ENCODE results near the gene KRTAP4-4.
"Not testable (repeated sequence)": the region's sequence is repeated elsewhere in the genome, so short reads cannot be mapped to it uniquely, and the experiment has no call there.

Gene KRTAP4-4

DNA sequence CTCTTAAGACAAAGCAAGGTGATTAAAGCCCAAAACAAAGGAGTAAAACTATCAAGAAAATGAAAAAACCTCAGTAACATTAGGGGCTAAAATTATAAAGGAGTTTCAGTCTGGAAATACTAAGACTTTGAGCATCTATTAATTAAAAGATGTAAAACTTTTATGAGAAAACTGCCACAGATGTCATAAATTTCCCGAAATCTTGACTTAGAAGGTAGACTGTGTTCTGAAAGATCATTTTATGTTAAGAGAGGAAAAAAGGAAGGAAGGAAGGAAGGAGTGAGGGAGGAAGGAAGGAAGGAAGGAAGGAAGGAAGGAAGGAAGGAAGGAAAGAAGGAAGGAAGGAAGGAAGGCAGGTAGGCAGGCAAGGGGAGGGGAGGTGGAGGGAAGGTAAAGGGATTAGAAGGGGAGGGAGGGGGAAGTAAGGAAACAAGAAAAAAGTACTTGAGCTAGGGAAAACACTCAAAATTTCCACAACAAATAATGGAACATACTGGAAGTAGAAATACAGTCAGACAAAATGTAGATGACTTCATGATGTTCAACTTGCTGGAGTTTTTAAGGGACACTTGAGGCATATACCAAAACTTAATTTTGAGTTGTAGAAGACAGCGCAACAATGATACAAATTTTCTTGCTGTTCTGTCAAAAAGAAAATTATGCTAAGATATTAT is 12.9 kb downstream of the KRTAP4-4 start:
- no peak for DNase-seq

DNA sequence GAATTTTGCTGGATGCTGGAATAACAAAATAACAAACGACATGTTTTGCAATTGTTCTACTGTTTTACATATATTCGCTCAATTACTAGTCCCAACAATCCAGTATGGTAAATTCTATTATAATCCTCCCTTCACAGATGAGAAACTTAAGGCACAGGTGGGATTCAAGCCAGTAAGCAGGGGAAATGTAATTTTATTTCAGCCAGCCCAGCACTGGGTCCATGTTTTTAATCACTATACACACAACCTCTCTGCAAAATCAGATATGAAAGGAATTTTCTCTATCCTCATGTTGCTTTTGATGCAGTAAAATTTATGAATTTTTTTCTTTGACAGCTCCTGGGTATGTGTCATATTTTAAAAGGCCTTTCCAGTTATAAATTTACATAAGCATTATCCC is 15.3 kb downstream of the KRTAP4-4 start:
- no peak for DNase-seq

DNA sequence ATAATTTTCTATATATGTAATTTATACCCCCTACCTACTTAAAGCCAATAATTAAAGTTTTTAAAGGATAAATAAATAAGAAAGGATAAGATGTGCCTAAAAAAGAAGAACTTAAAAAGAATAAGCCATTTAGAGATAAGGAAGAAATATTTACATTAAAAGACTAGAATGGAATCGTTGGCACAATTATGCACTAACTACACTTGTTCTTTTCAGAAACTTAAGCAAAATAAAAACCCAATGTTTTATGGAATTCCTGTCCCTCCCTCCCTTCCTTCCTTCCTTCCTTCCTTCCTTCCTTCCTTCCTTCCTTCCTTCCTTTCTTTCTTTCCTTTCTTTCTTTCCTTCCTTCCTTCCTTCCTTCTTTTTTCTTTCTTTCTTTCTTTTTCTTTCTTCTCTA is 15.7 kb downstream of the KRTAP4-4 start:
- no peak for DNase-seq

DNA sequence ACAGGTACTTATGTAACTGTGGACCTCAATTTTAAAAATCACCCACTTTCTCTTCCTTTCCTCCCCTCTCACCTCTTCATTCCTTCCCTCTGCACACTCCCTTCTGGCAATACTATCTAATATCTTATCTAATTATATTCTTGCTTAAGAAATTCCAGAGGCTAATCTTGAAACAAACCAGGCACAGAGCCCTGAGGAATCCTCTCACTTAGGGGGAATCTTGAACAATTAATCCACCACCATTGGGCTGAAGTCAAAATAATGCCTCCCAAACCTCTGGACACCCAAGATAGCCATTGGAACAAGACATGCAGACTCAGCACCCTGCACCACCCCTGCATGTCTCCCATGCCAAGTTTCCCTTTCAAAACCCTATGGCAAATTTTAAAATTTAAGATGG is 19.2 kb downstream of the KRTAP4-4 start:
- no peak for DNase-seq

DNA sequence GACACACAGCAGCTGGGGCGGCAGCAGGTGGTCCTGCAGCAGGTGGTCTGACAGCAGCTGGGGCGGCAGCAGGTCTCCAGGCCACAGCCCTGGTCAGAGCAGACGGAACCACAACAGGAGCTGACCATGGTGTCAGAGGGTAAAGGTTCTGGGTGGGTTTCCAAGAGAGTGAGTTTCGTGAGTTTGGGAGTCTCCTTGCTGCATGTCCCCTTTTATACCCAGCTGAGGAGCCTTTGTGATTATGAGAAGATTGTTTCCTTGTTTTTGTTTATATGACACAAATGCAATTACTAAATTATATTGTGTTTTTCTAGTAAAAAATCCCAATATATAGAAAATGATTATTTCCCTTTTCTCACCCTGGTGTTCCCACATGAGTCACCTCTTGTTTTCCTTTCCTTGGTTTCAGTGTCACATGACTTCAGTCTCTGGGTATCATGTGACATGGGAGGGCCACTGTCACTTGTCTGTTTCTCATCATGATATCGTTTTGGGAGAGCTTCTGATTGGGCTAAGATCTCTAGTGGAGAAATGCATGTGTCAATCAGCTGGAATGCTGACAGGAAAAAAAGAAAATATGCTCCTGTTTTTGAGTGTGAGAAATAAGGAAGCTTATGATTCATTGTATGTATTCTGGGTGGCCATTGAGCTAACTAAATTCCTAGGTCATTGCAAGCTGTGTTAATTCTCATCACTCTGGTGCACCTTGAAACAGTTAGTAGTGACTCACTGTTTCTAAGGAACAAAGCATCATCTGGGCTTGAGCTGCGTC is 20.0 kb downstream of the KRTAP4-4 start, which contains the start of gene KRTAP4-6:
KRTAP4-6 (minus strand) TSS at position 185 of the 772 bp plus-strand sequence; CDS start at position 128, 57 bp downstream.
- DNase-seq: no peak

DNA sequence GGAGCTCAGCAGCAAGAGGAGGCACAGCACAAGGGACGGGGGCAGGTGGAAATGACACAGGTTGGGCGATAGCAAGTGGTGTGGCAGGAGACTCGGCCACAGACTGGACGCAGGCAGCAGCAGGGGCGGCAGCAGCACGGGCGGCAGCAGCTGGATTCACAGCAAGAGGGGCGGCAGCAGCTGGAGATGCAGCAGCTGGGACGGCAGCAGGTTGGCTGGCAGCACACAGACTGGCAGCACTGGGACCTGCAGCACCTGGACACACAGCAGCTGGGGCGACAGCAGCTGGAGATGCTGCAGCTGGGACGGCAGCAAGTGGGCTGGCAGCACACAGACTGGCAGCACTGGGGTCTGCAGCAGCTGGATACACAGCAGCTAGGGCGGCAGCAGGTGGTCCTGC is 20.7 kb downstream of the KRTAP4-4 start:
- DNase-seq: not testable (repeated sequence)

DNA sequence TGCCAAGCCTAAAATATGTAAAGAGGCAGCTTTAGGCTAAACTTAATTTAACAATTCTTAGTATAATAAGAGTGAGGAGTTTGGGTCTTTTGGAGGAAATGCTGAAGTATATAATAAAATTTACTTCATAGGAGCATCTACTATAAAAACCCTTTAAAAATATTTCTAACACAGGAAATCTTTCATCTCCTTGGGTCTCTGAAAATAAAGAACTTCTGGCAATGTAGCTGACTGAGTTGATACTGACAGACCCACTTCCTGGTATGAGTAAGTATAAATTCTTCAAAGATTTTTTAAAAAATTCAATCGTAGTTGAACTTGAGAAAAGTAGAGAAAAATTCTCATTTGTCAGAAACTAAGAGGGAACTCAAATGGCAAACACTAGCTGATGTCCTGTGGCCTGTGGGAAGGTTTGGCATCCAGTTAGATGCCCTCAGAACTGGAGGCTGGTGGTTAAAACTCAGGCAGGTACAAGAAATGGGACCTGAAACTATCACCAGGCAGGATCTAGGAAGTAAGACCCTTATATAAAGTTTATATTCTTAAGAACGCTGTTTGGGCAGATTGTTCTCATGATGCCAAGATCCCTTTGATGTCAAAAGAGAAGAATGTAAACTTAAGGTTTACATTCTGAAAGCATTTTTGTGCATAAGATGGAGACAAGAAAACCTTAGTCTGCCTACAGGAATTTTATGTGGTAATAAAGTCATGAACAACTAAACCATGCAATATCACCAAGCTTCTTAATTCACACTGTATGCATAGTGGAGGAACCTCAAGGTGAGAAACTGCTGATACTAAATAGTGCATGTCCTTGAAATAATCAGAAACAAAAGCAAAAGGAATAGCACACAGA is 26.4 kb downstream of the KRTAP4-4 start:
- no peak for DNase-seq

DNA sequence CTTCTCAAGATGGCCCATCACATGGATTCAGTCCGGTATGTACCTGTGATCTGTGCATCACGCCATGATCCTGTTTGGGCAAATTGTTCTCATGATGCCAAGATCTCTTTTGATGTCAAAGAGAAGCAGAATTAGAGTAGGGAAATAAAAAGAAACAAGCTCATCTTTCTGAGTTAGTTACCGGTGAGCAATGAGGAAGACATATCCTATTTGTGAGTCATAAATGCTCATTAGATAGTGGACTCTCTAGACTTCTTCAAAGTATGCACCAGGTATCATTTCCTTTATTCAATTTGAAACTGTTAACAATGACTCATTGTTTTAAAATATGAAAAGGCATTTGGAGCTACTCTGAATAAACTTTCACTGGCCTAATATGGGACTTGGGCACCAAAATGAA is 28.6 kb downstream of the KRTAP4-4 start:
- DNase-seq: no peak

DNA sequence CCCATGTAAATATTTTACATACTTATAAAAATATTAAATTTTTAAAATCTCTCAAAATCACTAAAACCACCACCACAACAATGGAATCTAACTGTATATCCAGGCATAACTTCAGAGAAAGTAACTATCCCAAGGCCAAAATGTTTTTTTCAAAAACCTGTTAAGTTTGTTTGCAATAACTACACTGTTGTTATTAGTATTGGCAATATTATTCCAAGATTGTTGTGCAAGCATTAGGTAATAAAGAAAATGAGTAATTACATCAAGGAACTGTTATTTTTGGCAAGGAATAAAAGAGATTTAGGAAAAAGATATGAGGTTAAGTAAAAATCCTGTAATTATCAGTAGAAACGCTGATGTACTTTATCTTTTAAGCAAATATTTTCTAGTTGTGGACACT is 33.2 kb downstream of the KRTAP4-4 start:
- DNase-seq: no peak

DNA sequence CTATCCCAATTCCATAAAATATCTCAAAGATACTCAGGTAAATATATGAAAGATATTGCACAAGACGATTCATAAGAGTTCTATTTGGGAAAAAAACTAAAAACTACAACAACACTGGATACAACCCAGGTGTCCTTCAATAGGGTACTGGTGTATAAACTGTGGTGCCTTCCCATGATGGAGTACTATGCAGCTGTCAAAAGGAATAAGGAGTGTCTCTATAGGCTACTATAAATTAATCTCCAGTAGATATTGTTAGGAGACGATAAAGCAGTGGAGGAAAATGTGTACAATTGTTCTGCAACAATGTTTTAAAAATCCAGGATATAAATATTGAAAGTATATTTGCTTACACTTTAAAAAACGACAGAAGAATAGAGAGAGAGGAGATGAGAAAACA is 34.1 kb downstream of the KRTAP4-4 start:
- DNase-seq: no peak

DNA sequence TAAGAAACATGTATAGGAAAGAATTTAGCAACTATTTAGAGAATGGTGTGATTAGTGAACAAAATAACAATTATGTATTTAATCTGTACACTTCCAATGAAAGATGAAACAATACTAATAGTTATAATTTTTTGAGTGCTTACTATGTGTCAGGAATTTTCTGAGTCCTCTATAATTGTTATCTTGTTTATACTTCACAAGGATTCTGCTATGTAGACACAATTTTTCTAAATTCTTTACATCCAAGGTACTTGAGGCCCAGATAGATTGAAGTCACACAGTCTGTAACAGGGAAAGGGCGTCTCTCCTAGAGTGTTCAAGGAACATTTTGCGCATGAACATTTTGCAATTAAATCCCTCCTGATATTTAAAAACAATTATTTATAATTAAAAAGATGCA is 35.5 kb downstream of the KRTAP4-4 start:
- DNase-seq: no peak

DNA sequence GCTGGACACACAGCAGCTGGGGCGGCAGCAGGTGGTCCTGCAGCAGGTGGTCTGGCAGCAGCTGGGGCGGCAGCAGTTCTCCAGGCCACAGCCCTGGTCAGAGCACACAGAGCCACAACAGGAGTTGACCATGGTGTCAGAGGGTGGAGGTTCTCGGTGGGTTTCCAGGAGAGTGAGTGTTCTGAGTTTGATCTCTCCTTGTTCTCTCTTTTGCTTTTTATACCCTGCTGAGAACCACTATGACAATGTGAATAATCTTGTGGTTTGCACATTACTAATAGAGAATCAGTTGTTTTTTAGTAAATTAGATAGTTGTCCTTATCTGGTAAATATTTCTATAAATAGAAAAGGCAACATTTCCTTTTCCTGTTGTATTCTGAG is 36.6 kb downstream of the KRTAP4-4 start, which contains the start of gene KRTAP4-12:
KRTAP4-12 (minus strand) TSS at position 192 of the 381 bp plus-strand sequence; CDS start at position 132, 60 bp downstream.
- DNase-seq: not testable (repeated sequence)

DNA sequence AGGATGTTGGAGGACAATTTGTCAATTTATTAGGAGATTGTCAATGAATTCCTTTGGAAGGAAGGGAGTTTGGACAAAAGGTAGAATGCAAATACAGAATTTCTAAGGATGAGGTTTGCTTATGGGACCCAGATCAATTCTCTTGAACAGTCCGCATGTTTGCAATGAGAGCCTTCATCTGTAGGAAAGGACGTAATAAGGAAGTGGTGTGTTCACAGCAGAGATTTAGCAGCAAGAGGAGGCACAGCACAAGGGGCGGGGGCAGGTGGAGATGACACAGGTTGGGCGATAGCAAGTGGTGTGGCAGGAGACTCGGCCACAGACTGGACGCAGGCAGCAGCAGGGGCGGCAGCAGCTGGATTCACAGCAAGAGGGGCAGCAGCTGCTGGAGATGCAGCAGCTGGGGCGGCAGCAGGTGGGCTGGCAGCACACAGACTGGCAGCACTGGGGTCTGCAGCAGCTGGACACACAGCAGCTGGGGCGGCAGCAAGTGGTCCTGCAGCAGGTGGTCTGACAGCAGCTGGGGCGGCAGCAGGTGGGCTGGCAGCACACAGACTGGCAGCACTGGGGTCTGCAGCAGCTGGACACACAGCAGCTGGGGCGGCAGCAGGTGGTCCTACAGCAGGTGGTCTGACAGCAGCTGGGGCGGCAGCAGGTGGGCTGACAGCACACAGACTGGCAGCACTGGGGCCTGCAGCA is 37.1 kb downstream of the KRTAP4-4 start:
- DNase-seq: not testable (repeated sequence)

DNA sequence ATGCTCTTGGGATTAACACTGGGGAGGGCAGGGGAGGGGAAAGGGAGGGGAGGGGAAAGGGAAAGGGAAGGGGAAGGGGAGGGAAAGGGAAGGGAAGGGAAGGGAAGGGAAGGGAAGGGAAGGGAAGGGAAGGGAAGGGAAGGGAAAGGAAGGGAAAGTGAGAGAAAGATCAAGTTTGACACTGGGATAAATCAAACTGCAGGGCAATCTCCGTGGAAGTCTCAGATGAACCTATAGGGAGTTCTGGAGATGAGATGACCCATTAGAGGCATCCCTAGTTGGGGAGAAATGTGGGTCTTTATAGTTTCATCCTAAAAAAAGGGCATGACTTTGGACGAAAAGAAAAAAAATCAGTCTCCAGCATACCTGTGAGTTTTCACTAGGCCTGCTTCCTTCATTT is 38.8 kb downstream of the KRTAP4-4 start:
- DNase-seq: no peak

DNA sequence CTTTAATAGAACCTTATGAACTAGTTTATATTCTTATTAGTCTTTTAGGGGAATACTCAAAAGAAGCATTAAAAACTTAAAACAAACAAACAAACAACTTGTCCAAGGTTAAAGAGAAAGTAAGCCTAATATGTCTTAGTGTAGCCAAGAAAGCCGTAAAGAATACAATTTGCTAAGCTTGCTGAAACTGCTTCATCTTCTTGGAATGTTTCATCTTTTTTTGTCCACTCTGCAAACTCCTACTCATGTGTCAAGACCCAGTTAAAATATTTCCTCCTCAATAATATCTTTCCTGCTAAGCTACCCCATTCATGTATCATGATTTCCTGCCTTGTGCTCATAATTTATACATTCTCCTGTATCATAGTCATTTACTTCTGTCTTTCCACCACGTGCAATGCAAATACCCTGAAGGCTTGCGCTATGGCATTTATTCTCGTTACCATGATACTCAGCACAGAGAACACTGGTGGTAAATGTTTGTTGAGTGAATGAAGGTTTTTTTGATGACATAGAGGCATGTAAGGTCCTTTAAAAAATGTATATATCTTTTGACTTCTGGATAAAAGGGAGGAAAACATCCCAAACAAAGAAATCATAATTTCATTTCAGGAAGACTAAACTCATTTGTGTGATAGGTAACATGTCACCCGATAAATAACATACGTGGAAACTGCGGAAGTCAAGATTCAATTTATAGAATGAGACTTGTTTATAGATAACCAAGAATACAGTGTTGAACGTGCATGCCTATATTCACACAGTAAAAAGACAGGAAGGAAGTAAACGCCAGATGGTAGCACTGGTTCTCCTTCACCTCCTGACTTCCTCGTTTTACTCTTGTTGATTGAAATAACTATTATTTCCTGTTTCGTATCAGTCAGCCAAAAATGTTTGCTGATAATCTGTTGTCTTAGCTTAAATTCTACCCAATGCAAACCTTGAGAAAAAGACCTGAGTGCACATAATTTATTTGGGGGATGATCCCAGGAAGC is 40.6 kb downstream of the KRTAP4-4 start:
- not testable (repeated sequence) for DNase-seq

DNA sequence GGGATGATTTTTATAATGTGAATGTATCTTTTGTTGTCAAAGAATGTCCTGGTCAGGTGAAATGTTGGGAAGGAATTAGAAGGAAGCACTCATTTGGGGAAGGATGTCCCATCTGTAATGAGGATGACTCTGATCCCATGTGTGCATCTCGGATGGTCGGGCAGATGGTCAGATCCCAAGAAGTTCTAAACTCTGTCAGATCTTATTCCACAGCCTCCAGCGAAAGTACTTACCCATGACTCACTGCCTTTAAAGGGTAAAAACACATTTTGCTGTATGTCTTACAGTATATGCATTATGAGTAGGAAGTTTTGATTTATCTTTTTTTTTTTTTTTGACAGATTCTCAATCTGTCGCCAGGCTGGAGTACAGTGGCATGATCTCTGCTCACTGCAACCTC is 41.8 kb downstream of the KRTAP4-4 start:
- no peak for DNase-seq

DNA sequence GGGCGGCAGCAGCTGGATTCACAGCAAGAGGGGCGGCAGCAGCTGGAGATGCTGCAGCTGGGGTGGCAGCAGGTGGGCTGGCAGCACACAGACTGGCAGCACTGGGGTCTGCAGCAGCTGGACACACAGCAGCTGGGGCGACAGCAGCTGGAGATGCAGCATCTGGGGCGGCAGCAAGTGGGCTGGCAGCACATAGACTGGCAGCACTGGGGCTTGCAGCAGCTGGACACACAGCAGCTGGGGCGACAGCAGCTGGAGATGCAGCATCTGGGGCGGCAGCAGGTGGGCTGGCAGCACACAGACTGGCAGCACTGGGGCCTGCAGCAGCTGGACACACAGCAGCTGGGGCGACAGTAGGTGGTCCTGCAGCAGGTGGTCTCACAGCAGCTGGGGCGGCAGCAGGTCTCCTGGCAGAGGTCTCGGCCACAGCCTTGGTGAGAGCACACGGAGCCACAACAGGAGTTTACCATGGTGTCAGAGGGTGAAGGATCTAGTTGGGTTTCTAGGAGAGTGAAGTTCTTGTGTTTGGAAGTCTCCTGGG is 42.6 kb downstream of the KRTAP4-4 start, which contains the start of gene KRTAP4-11:
KRTAP4-11 (minus strand) TSS at position 528 of the 541 bp plus-strand sequence; CDS start at position 470, 58 bp downstream.
- not testable (repeated sequence) for DNase-seq

DNA sequence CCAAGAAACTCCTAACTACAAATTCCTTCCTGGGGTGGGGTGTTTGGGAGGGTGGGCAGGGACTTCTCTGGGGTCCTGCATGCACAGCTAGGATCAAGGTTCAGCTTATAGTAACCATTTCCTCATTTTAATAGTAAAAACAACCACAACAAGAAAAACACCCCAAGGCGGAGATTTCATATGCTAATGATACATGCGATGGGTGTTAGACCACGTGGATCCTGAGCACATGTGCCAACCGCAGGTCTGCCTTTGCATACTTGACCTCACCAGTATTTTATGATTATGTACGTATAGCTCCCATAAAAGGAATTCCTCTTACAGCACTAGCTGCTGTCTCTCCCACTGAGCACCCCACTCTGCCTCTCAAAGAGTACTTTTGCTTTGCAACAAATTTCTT is 44.3 kb downstream of the KRTAP4-4 start:
- DNase-seq: no peak

DNA sequence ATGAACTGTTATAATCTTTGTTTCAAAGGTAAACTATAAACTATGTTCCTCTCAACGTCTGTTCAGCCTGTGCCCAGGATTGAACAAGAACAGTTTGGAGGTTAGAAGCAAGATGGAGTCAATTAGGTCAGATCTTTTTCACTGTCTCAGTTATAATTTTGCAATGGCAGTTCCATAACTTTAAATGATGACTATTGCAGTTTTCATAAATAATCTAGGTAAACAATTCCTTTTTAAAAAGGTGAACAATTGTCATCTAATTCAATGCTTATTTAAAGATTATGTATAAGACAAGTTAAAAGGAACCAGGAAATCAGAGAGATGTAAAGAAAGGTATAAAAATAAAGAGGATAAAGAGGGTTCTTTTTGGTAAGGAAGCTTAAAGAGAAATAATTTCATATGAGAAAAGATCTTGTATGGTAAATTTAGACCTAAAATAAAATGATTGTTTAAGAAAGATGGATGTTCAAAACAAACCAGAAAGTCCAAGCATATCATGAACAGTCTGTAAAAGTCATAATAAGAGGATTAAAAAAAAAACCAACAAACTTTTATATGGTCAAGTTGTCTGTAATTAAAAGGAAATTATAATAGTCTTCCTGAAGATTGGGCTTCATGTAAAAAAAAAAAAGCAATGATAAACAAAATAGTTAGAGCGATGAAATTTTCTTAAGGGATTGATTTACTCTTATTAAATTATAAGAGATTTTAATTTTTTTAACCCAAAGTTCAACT is 49.2 kb downstream of the KRTAP4-4 start:
- DNase-seq: no peak

Measured in stimulated activated CD4-positive, alpha-beta T cell treated with anti-CD3 and anti-CD28 coated beads, Interleukin-2, amount 100 ng/mL, for 24 hours (primary cell).